Fibroblast of pulmonary artery (primary cell): ENCODE measurements around the gene ATP2B3.

Source experiments
- DNase-seq: peaks from one replicate; pipeline ENCODE4 v3.0.0-alpha.2; 2010; ENCODE audit warnings: low read depth
- H3K4me3 ChIP-seq: replicated peaks from 2 replicates; pipeline ENCODE4 v1.5.1; 2011; ENCODE audit warnings: low read depth, mild to moderate bottlenecking, control low read depth, low read length, moderate library complexity
- CTCF ChIP-seq: IDR thresholded peaks from 2 replicates; pipeline ENCODE4 v1.5.1; 2011; ENCODE audit warnings: mild to moderate bottlenecking, control low read depth, low read length, inconsistent platforms; ENCODE audit errors: missing control alignments

The ATP2B3 gene

GRCh38 chrX:153494061-153494460, 23.4 kb upstream of the ATP2B3 start:
- no peak for DNase-seq
- peak overlapping the region; percentile 37 for H3K4me3 ChIP-seq
- TF ChIP-seq CTCF = no peak

GRCh38 chrX:153494541-153495361, 22.7 kb upstream of the ATP2B3 start, which contains the start of gene BGN:
TSS of gene BGN (plus strand) at chrX:153494980. CDS start at chrX:153504632, 9,652 bp downstream.
- DNase-seq = peak; percentile 70
- peak within 1 kb of the TSS; percentile 69 for H3K4me3 ChIP-seq
- TF ChIP-seq CTCF = peak; percentile 43

GRCh38 chrX:153495362-153495751, 22.1 kb upstream of the ATP2B3 start:
- peak; percentile 49 for DNase-seq
- no peak for TF ChIP-seq CTCF
- peak overlapping the region; percentile 69 for H3K4me3 ChIP-seq

- no peak for TF ChIP-seq CTCF
- H3K4me3 ChIP-seq = peak overlapping the region; percentile 69
- DNase-seq = no peak
These were observed 21.4 kb upstream of the ATP2B3 start for GRCh38 chrX:153495903-153496589.

GRCh38 chrX:153496590-153496959, 20.9 kb upstream of the ATP2B3 start:
- H3K4me3 ChIP-seq = peak overlapping the region; percentile 69

GRCh38 chrX:153498453-153498852, 19.0 kb upstream of the ATP2B3 start:
- DNase-seq = no peak

More at GRCh38 chrX:153496590-153496959, 20.9 kb upstream of the ATP2B3 start:
- DNase-seq = no peak
- TF ChIP-seq CTCF = no peak

More at GRCh38 chrX:153498453-153498852, 19.0 kb upstream of the ATP2B3 start:
- no peak overlapping the region for H3K4me3 ChIP-seq
- TF ChIP-seq CTCF = no peak
